HG03066 (cell line): ENCODE data around the gene RUFY1.

Experiments used
- ATAC-seq: cut with Tn5 transposase; IDR thresholded peaks from one replicate; pipeline ENCODE4 v1.9.1; 2021; ENCODE audit warnings: low read depth; ENCODE audit not compliant: unreplicated experiment

The RUFY1 gene

GRCh38 chr5:179657302-179658178 lies 107.2 kb downstream of the RUFY1 start:
- ATAC-seq: peak; percentile 81

GRCh38 chr5:179658179-179658856 lies 108.0 kb downstream of the RUFY1 start:
- ATAC-seq: peak; percentile 65
